GM23338 (cell line): ENCODE data around the gene SENP8. TPM values are rescaled to one million over a fixed set of nuclear protein-coding genes. Genes with fewer than 3 reads are reported as not detected.

Experiments
- ATAC-seq: fragments of 200-7000 bp; cut with Tn5 transposase; 3 replicates; pipeline ENCODE4 v1.9.1; 2020
- DNase-seq: peaks from one replicate; pipeline ENCODE4 v3.0.0-alpha.2; 2015; ENCODE audit warnings: low spot score
- H2AFZ ChIP-seq: fragments of 200-600 bp; sonication (generic); 2 replicates; pipeline ENCODE4 v1.8.0; 2016; ENCODE audit warnings: antibody characterized with exemption, mild to moderate bottlenecking, moderate library complexity
- H3F3A ChIP-seq: fragments of 200-600 bp; sonication (generic); replicated peaks from 2 replicates; pipeline ENCODE4 v1.8.0; 2017; ENCODE audit warnings: antibody characterized with exemption, mixed run types, low read depth
- H3K27ac ChIP-seq: fragments of 200-600 bp; sonication (generic); 2 replicates; pipeline ENCODE4 v1.6.1; 2016; ENCODE audit warnings: low read depth
- H3K27me3 ChIP-seq: fragments of 200-600 bp; sonication (generic); 2 replicates; pipeline ENCODE4 v1.8.0; 2016; ENCODE audit warnings: mild to moderate bottlenecking, mixed run types, moderate library complexity; ENCODE audit not compliant: insufficient read depth
- H3K36me3 ChIP-seq: fragments of 200-600 bp; sonication (generic); 2 replicates; pipeline ENCODE4 v1.8.0; 2016; ENCODE audit warnings: mild to moderate bottlenecking; ENCODE audit not compliant: insufficient read depth
- H3K4me1 ChIP-seq: fragments of 200-600 bp; sonication (generic); 2 replicates; pipeline ENCODE4 v1.8.0; 2016; ENCODE audit warnings: mild to moderate bottlenecking, moderate library complexity; ENCODE audit not compliant: insufficient read depth
- H3K4me2 ChIP-seq: fragments of 200-600 bp; sonication (generic); 2 replicates; pipeline ENCODE4 v1.7.1; 2017; ENCODE audit warnings: mixed run types
- H3K4me3 ChIP-seq: fragments of 200-600 bp; sonication (generic); 2 replicates; pipeline ENCODE4 v1.6.1; 2016; ENCODE audit warnings: mixed run types
- H3K79me2 ChIP-seq: fragments of 200-600 bp; sonication (generic); replicated peaks from 2 replicates; pipeline ENCODE4 v1.8.0; 2017; ENCODE audit warnings: mild to moderate bottlenecking; ENCODE audit not compliant: insufficient read depth
- H3K9me2 ChIP-seq: fragments of 200-600 bp; sonication (generic); 2 replicates; pipeline ENCODE4 v1.8.0; 2017; ENCODE audit not compliant: insufficient read depth
- H4K20me1 ChIP-seq: fragments of 200-600 bp; sonication (generic); replicated peaks from 2 replicates; pipeline ENCODE4 v1.8.0; 2017; ENCODE audit warnings: mild to moderate bottlenecking; ENCODE audit not compliant: insufficient read depth
- H3K27ac Mint-ChIP-seq: 2 replicates; pipeline ENCODE4 v1.8.0; 2020; ENCODE audit warnings: inconsistent platforms, mild to moderate bottlenecking, moderate library complexity, mixed read lengths
- H3K27me3 Mint-ChIP-seq: 3 replicates; pipeline ENCODE4 v1.8.0; 2022; ENCODE audit warnings: low read depth, mild to moderate bottlenecking, moderate library complexity, mixed read lengths, inconsistent platforms; ENCODE audit not compliant: insufficient read depth, poor library complexity
- H3K36me3 Mint-ChIP-seq: 3 replicates; pipeline ENCODE4 v1.8.0; 2021; ENCODE audit warnings: low read depth, mild to moderate bottlenecking, inconsistent platforms, moderate library complexity, mixed read lengths
- H3K4me1 Mint-ChIP-seq: 3 replicates; pipeline ENCODE4 v1.8.0; 2020; ENCODE audit warnings: mild to moderate bottlenecking, inconsistent platforms, mixed read lengths
- H3K4me3 Mint-ChIP-seq: 3 replicates; pipeline ENCODE4 v1.8.0; 2021; ENCODE audit warnings: moderate library complexity, mild to moderate bottlenecking, inconsistent platforms, mixed read lengths
- H3K9me3 Mint-ChIP-seq: 3 replicates; pipeline ENCODE4 v1.8.0; 2020; ENCODE audit warnings: moderate library complexity, mild to moderate bottlenecking, inconsistent platforms, mixed read lengths
- CREB1 ChIP-seq: fragments of 250-450 bp; sonication (Bioruptor Pico); IDR thresholded peaks from 2 replicates; pipeline ENCODE4 v1.5.0; 2020; ENCODE audit warnings: low read depth, mild to moderate bottlenecking, moderate library complexity
- EZH2 ChIP-seq: fragments of 200-600 bp; sonication (generic); IDR thresholded peaks from one replicate; pipeline ENCODE4 v1.8.0; 2017; ENCODE audit warnings: antibody characterized with exemption, mild to moderate bottlenecking, low read depth; ENCODE audit not compliant: unreplicated experiment
- NANOG ChIP-seq: IDR thresholded peaks from 2 replicates; pipeline ENCODE4 v1.6.1; 2016; ENCODE audit warnings: antibody characterized with exemption, borderline replicate concordance
- STAT1 ChIP-seq: IDR thresholded peaks from one replicate; pipeline ENCODE4 v1.6.1; 2016; ENCODE audit warnings: antibody characterized with exemption; ENCODE audit not compliant: unreplicated experiment
- ZNF114 ChIP-seq: fragments of 250-450 bp; sonication (Bioruptor Pico); IDR thresholded peaks from 2 replicates; pipeline ENCODE4 v1.5.0; 2020; ENCODE audit warnings: mild to moderate bottlenecking, moderate library complexity
- ZNF331 ChIP-seq: fragments of 250-450 bp; sonication (Bioruptor Pico); IDR thresholded peaks from 2 replicates; pipeline ENCODE4 v1.5.0; 2020; ENCODE audit warnings: low read depth, mild to moderate bottlenecking, moderate library complexity
- ZNF462 ChIP-seq: fragments of 250-450 bp; sonication (Bioruptor Pico); IDR thresholded peaks from 2 replicates; pipeline ENCODE4 v1.5.0; 2020; ENCODE audit warnings: mild to moderate bottlenecking, moderate library complexity
- polyA plus RNA-seq: library from polyadenylated mRNA; unstranded; fragments of >200 nt; fragmentation: Nextera tagmentation; extraction: Ambion mirVana; gene quantifications from 2 replicates; pipeline ENCODE4 v1.2.1, GENCODE V29; 2016
- total RNA-seq: library from RNA; depleted of rRNA; stranded (reverse); fragments of >200 nt; shearing (Covaris generic); gene quantifications from 2 replicates; pipeline ENCODE4 v1.2.3, GENCODE V29; 2014
- TF ChIP-seq, protein P1 (sequence below): IDR thresholded peaks from 2 replicates; pipeline ENCODE4 v1.6.1; 2016; ENCODE audit warnings: antibody characterized with exemption

Gene SENP8
- total and polyA plus RNA-seq, 2 experiments from 2014 or later, result 3.1 to 7.7 TPM

GRCh38 chr15:72153269-72154000 lies 35.2 kb downstream of the SENP8 start (continued):
- no peak for TF ChIP-seq ZNF462 (CRISPR knock-in tag)

DNA sequence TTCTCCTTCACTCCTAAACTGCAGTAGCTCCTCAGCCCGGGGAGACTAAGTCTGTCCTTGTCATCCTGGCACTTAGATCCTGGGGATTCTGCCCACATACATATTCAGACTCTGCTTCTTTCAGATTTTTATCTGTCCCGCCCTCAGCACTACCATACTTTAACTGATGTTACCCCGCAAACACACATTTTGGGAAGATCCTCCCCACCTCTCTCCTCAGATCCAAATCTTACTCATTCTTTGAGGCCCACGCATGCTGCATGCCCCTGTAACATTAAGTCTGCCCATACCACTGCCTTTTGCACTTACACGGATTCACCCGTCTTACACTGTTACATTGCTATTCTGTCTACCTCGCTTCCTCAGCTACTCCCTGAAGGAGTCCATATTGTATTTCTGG lies 36.1 kb downstream of the SENP8 start:
- H3K27ac Mint-ChIP-seq, result no peak overlapping the region
- H3K27ac ChIP-seq, result no peak overlapping the region
- H3K27me3 Mint-ChIP-seq, result peaks cover 12% of the 10 kb centered on the region
- ATAC-seq (no peak), DNase-seq (no peak)
- H3K4me3 ChIP-seq, result no peak overlapping the region
- H3K36me3 Mint-ChIP-seq, result no peaks in the 10 kb centered on the region
- H3F3A ChIP-seq, result no peaks in the 10 kb centered on the region
- H3K4me3 Mint-ChIP-seq, result no peak overlapping the region
- H3K79me2 ChIP-seq, result no peaks in the 10 kb centered on the region
- H4K20me1 ChIP-seq, result no peaks in the 10 kb centered on the region; the same call in 1 of the 2 replicates
- H3K36me3 ChIP-seq, result no peaks in the 10 kb centered on the region
- H3K9me2 ChIP-seq, result no peaks in the 10 kb centered on the region
- H3K9me3 Mint-ChIP-seq, result no peaks in the 10 kb centered on the region
- H3K27me3 ChIP-seq, result no peaks in the 10 kb centered on the region
- H3K4me1 ChIP-seq, result peaks cover 7% of the 10 kb centered on the region
- H2AFZ ChIP-seq, result no peak overlapping the region
- H3K4me2 ChIP-seq, result no peak overlapping the region
- peaks cover 10% of the 10 kb centered on the region; the same call in 2 of the 3 replicates for H3K4me1 Mint-ChIP-seq
- TF ChIP-seq ZNF462 (CRISPR knock-in tag) (no peak), ZNF114 (CRISPR knock-in tag) (no peak), EZH2 (no peak), CREB1 (CRISPR knock-in tag) (no peak), STAT1 (no peak), ZNF331 (CRISPR knock-in tag) (no peak), NANOG (no peak)
- TF ChIP-seq, protein P1, sequence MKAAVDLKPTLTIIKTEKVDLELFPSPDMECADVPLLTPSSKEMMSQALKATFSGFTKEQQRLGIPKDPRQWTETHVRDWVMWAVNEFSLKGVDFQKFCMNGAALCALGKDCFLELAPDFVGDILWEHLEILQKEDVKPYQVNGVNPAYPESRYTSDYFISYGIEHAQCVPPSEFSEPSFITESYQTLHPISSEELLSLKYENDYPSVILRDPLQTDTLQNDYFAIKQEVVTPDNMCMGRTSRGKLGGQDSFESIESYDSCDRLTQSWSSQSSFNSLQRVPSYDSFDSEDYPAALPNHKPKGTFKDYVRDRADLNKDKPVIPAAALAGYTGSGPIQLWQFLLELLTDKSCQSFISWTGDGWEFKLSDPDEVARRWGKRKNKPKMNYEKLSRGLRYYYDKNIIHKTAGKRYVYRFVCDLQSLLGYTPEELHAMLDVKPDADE, result no peak
